Left lung (tissue), 14 donors: ENCODE measurements around the gene VTI1B. TPM values are rescaled to one million over a fixed set of nuclear protein-coding genes. Genes with fewer than 3 reads are reported as not detected.
"Not testable (repeated sequence)": the region's sequence is repeated elsewhere in the genome, so short reads cannot be mapped to it uniquely, and the experiment has no call there.

Source experiments
- ATAC-seq: fragments of 200-7000 bp; cut with Tn5 transposase; one replicate; pipeline ENCODE4 v1.9.1; 2020; ENCODE audit warnings: moderate library complexity
- DNase-seq, 4 donors: peaks; one replicate each; pipeline ENCODE4 v3.0.0-alpha.2; 2013 to 2020
- H3K27ac ChIP-seq, 2 donors: fragments of 200-600 bp; sonication (generic) in 1 of 2; one replicate each; pipeline versions ENCODE4 v1.5.0 to v1.8.0; 2020 to 2021
- H3K27me3 ChIP-seq, 2 donors: fragments of 200-600 bp; sonication (generic) in 1 of 2; one replicate each; pipeline versions ENCODE4 v1.5.0 to v1.8.0; 2020 to 2021
- H3K36me3 ChIP-seq, 2 donors: fragments of 200-600 bp; sonication (generic) in 1 of 2; one replicate each; pipeline versions ENCODE4 v1.5.0 to v1.8.0; 2020 to 2021
- H3K4me1 ChIP-seq, 2 donors: fragments of 200-600 bp; one replicate each; pipeline ENCODE4 v1.8.0; 2021
- H3K4me3 ChIP-seq, 2 donors: fragments of 200-600 bp; sonication (generic) in 1 of 2; one replicate each; pipeline versions ENCODE4 v1.5.0 to v1.8.0; 2020 to 2021; ENCODE audit warnings: mild to moderate bottlenecking in 1 of 2
- H3K9me3 ChIP-seq, 2 donors: fragments of 200-600 bp; sonication (generic) in 1 of 2; one replicate each; pipeline versions ENCODE4 v1.5.0 to v1.8.0; 2020 to 2021
- intact Hi-C, 2 donors: fragments of 100-400 bp; cut with DNase I; formaldehyde crosslinking; loops; one replicate each; pipeline versions ENCODE4 v1.11.2 to v1.14.2; 2022
- long read RNA-seq, 12 donors: library from polyadenylated mRNA in 2 of 12; unstranded in 2 of 12; transcript quantifications; one replicate each; pipeline ENCODE4 v2.0.0 and lab custom pipeline, GENCODE V29; 2019 to 2026
- polyA plus RNA-seq, 6 donors: library from polyadenylated mRNA; unstranded; fragments of 120-200 nt; gene quantifications; one replicate each; pipeline ENCODE4 v1.2.1, GENCODE V29; 2013; ENCODE audit not compliant: insufficient read length in 6 of 6
- total RNA-seq, 2 donors: library from RNA; stranded (reverse); fragmentation: NEBNext Ultra II Directional; extraction: Animal tissue kit (Norgen Biotek cat#: 25700); gene quantifications; one replicate each; pipeline ENCODE4 v1.2.1, GENCODE V29; 2021
- TF ChIP-seq, protein P1 (sequence below), 2 donors: fragments of 200-600 bp; sonication (generic) in 1 of 2; IDR thresholded peaks; one replicate each; pipeline versions ENCODE4 v1.5.0 to v1.8.0; 2021; ENCODE audit warnings: antibody characterized with exemption in 2 of 2
- donor health status: DM: no; HTN: yes; CAD: no.
- donor health status: DM: no; HTN: no; CAD: no.

Gene VTI1B
- total RNA-seq: 100 to 1,000 TPM in 1 of 2 donors, 10 to 100 TPM in 1; 97.6 to 123 TPM
- polyA plus RNA-seq: 10 to 100 TPM; 79.1 to 87.4 (median 86.2) TPM
- long read RNA-seq, donor 1, full-length matches to known transcripts: 38 of 96 reads
- long read RNA-seq, donor 1, partial matches to known transcripts: 58 of 96 reads
- long read RNA-seq, donor 1, other reads (novel, unspliced or antisense): 0 of 96 reads
- long read RNA-seq, donor 2, full-length matches to known transcripts: 24 of 49 reads
- long read RNA-seq, donor 2, partial matches to known transcripts: 25 of 49 reads
- long read RNA-seq, donor 2, other reads (novel, unspliced or antisense): 0 of 49 reads
- long read RNA-seq, donor 3, full-length matches to known transcripts: 27 of 54 reads
- long read RNA-seq, donor 3, partial matches to known transcripts: 27 of 54 reads
- long read RNA-seq, donor 3, other reads (novel, unspliced or antisense): 0 of 54 reads
- long read RNA-seq, donor 4, full-length matches to known transcripts: 61 of 68 reads
- long read RNA-seq, donor 4, partial matches to known transcripts: 4 of 68 reads
- long read RNA-seq, donor 4, other reads (novel, unspliced or antisense): 3 of 68 reads
- long read RNA-seq, donor 5, full-length matches to known transcripts: 17 of 44 reads
- long read RNA-seq, donor 5, partial matches to known transcripts: 27 of 44 reads
- long read RNA-seq, donor 5, other reads (novel, unspliced or antisense): 0 of 44 reads
- long read RNA-seq, donor 6, full-length matches to known transcripts: 40 of 64 reads
- long read RNA-seq, donor 6, partial matches to known transcripts: 24 of 64 reads
- long read RNA-seq, donor 6, other reads (novel, unspliced or antisense): 0 of 64 reads
- long read RNA-seq, donor 7, full-length matches to known transcripts: 24 of 35 reads
- long read RNA-seq, donor 7, partial matches to known transcripts: 11 of 35 reads
- long read RNA-seq, donor 7, other reads (novel, unspliced or antisense): 0 of 35 reads
- long read RNA-seq, donor 8, full-length matches to known transcripts: 16 of 42 reads
- long read RNA-seq, donor 8, partial matches to known transcripts: 26 of 42 reads
- long read RNA-seq, donor 8, other reads (novel, unspliced or antisense): 0 of 42 reads
- long read RNA-seq, donor 9: 0 reads
- long read RNA-seq, donor 10, full-length matches to known transcripts: 29 of 33 reads
- long read RNA-seq, donor 10, partial matches to known transcripts: 0 of 33 reads
- long read RNA-seq, donor 10, other reads (novel, unspliced or antisense): 4 of 33 reads
- long read RNA-seq, donor 11, full-length matches to known transcripts: 58 of 154 reads
- long read RNA-seq, donor 11, partial matches to known transcripts: 96 of 154 reads
- long read RNA-seq, donor 11, other reads (novel, unspliced or antisense): 0 of 154 reads
- long read RNA-seq, donor 12, full-length matches to known transcripts: 30 of 65 reads
- long read RNA-seq, donor 12, partial matches to known transcripts: 35 of 65 reads
- long read RNA-seq, donor 12, other reads (novel, unspliced or antisense): 0 of 65 reads

GRCh38 chr14:67674480-67675218 is at the start of gene VTI1B:
TSS of gene VTI1B (minus strand) at chr14:67674632. CDS start at chr14:67674489, 143 bp downstream.
- ATAC-seq (peak; percentile 97), DNase-seq (peak; percentile 82 to 95 (median 91))
- no peaks in the 10 kb centered on the region for H3K9me3 ChIP-seq
- H3K36me3 ChIP-seq: peaks cover 0 to 17% of the 10 kb centered on the region in 2 donors
- H3K4me3 ChIP-seq: peak within 1 kb of the TSS; percentile 72 to 99
- H3K4me1 ChIP-seq: peaks cover 12 to 38% of the 10 kb centered on the region in 2 donors
- intact Hi-C loops: no loop called here
- peak within 1 kb of the TSS; percentile 93 to 97 for H3K27ac ChIP-seq
- no peaks in the 10 kb centered on the region for H3K27me3 ChIP-seq
- TF ChIP-seq, protein P1, sequence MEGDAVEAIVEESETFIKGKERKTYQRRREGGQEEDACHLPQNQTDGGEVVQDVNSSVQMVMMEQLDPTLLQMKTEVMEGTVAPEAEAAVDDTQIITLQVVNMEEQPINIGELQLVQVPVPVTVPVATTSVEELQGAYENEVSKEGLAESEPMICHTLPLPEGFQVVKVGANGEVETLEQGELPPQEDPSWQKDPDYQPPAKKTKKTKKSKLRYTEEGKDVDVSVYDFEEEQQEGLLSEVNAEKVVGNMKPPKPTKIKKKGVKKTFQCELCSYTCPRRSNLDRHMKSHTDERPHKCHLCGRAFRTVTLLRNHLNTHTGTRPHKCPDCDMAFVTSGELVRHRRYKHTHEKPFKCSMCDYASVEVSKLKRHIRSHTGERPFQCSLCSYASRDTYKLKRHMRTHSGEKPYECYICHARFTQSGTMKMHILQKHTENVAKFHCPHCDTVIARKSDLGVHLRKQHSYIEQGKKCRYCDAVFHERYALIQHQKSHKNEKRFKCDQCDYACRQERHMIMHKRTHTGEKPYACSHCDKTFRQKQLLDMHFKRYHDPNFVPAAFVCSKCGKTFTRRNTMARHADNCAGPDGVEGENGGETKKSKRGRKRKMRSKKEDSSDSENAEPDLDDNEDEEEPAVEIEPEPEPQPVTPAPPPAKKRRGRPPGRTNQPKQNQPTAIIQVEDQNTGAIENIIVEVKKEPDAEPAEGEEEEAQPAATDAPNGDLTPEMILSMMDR (IDR thresholded peaks at IDR 0.05): no peak

DNA sequence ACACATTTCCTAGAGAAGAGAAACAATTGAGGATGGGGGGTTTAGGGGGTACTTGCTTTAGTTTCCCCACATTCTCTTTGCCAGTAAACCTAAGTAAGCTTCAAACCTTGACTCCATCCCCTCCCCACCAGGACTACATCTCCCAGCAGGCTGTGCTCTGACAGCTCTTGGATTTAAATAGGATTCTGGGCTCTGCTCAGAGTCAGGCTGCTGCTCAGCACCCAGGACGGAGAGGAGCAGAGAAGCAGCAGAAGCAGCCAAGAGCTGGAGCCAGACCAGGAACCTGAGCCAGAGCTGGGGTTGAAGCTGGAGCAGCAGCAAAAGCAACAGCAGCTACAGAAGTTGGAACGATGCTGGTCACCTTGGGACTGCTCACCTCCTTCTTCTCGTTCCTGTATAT is 47.9 kb upstream of the VTI1B start:
- H3K27ac ChIP-seq: no peak overlapping the region
- peaks cover 0 to 27% of the 10 kb centered on the region in 2 donors for H3K27me3 ChIP-seq
- ATAC-seq: peak; percentile 49
- DNase-seq: peak in 2 of 4 donors; percentile 33 to 70
- H3K4me1 ChIP-seq: no peaks in the 10 kb centered on the region
- TF ChIP-seq, protein P1 (IDR thresholded peaks at IDR 0.05): no peak
- H3K36me3 ChIP-seq: no peaks in the 10 kb centered on the region
- intact Hi-C loops: no loop called here
- no peak overlapping the region for H3K4me3 ChIP-seq
- no peaks in the 10 kb centered on the region for H3K9me3 ChIP-seq

DNA sequence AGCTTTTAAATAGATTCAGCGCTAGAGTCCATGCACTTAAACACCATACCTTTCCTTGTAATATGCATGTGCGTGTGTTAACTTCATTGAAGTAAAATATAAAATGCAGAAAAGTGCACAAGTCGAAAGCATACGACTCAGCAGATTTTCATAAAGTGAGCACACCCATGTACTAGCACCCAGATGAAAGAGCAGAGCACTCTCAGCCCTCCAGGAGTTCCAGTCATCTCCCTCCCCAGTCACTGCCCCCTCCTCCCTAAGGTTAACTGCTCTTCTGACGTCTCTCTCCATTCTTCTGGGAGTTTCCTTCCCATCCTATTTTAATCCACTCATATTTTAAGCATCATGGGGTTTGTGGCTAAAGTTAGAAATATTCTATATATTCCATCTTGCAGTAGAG is 47.4 kb upstream of the VTI1B start:
- H3K9me3 ChIP-seq: no peaks in the 10 kb centered on the region
- DNase-seq: no peak
- peaks cover 0 to 27% of the 10 kb centered on the region in 2 donors for H3K27me3 ChIP-seq
- no peaks in the 10 kb centered on the region for H3K36me3 ChIP-seq
- no peak overlapping the region for H3K27ac ChIP-seq
- no peak overlapping the region for H3K4me3 ChIP-seq
- no peak for ATAC-seq
- intact Hi-C loops: no loop called here
- no peaks in the 10 kb centered on the region for H3K4me1 ChIP-seq
- TF ChIP-seq, protein P1 (IDR thresholded peaks at IDR 0.05): no peak

- intact Hi-C loops: no loop called here
- H3K9me3 ChIP-seq: no peaks in the 10 kb centered on the region
Observed at GRCh38 chr14:67719866-67720265, 45.4 kb upstream of the VTI1B start.

GRCh38 chr14:67719385-67719784 is 45.0 kb upstream of the VTI1B start:
- H3K4me1 ChIP-seq, H3K4me3 ChIP-seq, intact Hi-C loops, H3K36me3 ChIP-seq, H3K27ac ChIP-seq, H3K9me3 ChIP-seq, DNase-seq, ATAC-seq: not testable (repeated sequence)
- peaks cover 0 to 25% of the 10 kb centered on the region in 2 donors for H3K27me3 ChIP-seq

More at GRCh38 chr14:67719866-67720265, 45.4 kb upstream of the VTI1B start:
- Histone ChIP-seq H3K4me1 (no peaks in the 10 kb centered on the region), H3K27ac (no peak overlapping the region), H3K4me3 (no peak overlapping the region), H3K27me3 (peaks cover 0 to 27% of the 10 kb centered on the region in 2 donors), H3K36me3 (no peaks in the 10 kb centered on the region)
- TF ChIP-seq, protein P1 (IDR thresholded peaks at IDR 0.05): no peak
- DNase-seq: no peak
- peak; percentile 36 for ATAC-seq
